Skeletal muscle tissue (tissue), 4 donors: ENCODE data around the gene PGA4. TPM values are rescaled to one million over a fixed set of nuclear protein-coding genes. Genes with fewer than 3 reads are reported as not detected.
"Not testable (repeated sequence)": the region's sequence is repeated elsewhere in the genome, so short reads cannot be mapped to it uniquely, and the experiment has no call there.

Source experiments
- H3K27ac ChIP-seq: one replicate; pipeline ENCODE4 v1.7.0; 2013; ENCODE audit warnings: mild to moderate bottlenecking, low read depth, low read length, inconsistent platforms
- H3K27me3 ChIP-seq, 3 donors: one replicate each; pipeline ENCODE4 v1.7.0; 2013; ENCODE audit warnings: low read length in 3 of 3; ENCODE audit not compliant: control insufficient read depth in 3 of 3, insufficient read depth in 3 of 3
- H3K36me3 ChIP-seq, 3 donors: one replicate each; pipeline ENCODE4 v1.7.0; 2013; ENCODE audit warnings: low read length in 3 of 3; ENCODE audit not compliant: control insufficient read depth in 3 of 3, insufficient read depth in 3 of 3
- H3K4me1 ChIP-seq, 3 donors: one replicate each; pipeline ENCODE4 v1.7.0; 2013; ENCODE audit warnings: low read length in 3 of 3, mild to moderate bottlenecking in 3 of 3; ENCODE audit not compliant: control insufficient read depth in 3 of 3, insufficient read depth in 3 of 3
- H3K4me3 ChIP-seq, 3 donors: one replicate each; pipeline ENCODE4 v1.7.0; 2013; ENCODE audit warnings: low read length in 3 of 3
- H3K9ac ChIP-seq, 3 donors: one replicate each; pipeline ENCODE4 v1.7.0; 2013; ENCODE audit warnings: low read length in 3 of 3, mild to moderate bottlenecking in 3 of 3, moderate library complexity in 2 of 3, low read depth in 1 of 3
- H3K9me3 ChIP-seq, 3 donors: one replicate each; pipeline ENCODE4 v1.7.0; 2013; ENCODE audit warnings: low read length in 3 of 3; ENCODE audit not compliant: control insufficient read depth in 3 of 3
- total RNA-seq: library from RNA; depleted of rRNA; stranded (reverse); fragments of >200 nt; gene quantifications from one replicate; pipeline ENCODE4 v1.2.3, GENCODE V29; 2014
- donor health status: Osteomylitis.

PGA4 gene
- total RNA-seq, 1 donor from 2014 or later, result 3.7 TPM

GRCh38 chr11:61202950-61203746, 19.0 kb upstream of the PGA4 start, which contains the start of gene PGA3:
Gene PGA3, plus strand, starts transcription at chr11:61203515. Its CDS starts 50 bp downstream, at chr11:61203565.
- not testable (repeated sequence) for H3K4me1 ChIP-seq, H3K4me3 ChIP-seq, H3K27me3 ChIP-seq, H3K9me3 ChIP-seq, H3K9ac ChIP-seq, H3K27ac ChIP-seq, H3K36me3 ChIP-seq

DNA sequence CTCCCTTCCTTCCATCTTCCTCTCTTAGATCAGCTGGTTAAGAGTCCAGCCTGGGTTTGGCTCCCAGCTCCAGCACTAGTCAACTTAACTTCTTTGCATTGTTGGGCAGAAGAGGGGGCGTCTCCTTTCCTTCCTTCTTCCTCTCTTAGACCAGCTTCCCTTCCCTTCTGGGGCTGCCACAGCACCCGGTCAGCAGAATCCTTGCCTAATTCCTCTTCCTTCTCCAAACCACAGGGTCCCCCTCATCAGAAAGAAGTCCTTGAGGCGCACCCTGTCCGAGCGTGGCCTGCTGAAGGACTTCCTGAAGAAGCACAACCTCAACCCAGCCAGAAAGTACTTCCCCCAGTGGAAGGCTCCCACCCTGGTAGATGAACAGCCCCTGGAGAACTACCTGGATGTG, 18.3 kb upstream of the PGA4 start:
- H3K9ac ChIP-seq, H3K9me3 ChIP-seq, H3K27ac ChIP-seq, H3K4me1 ChIP-seq, H3K36me3 ChIP-seq, H3K4me3 ChIP-seq, H3K27me3 ChIP-seq: not testable (repeated sequence)

DNA sequence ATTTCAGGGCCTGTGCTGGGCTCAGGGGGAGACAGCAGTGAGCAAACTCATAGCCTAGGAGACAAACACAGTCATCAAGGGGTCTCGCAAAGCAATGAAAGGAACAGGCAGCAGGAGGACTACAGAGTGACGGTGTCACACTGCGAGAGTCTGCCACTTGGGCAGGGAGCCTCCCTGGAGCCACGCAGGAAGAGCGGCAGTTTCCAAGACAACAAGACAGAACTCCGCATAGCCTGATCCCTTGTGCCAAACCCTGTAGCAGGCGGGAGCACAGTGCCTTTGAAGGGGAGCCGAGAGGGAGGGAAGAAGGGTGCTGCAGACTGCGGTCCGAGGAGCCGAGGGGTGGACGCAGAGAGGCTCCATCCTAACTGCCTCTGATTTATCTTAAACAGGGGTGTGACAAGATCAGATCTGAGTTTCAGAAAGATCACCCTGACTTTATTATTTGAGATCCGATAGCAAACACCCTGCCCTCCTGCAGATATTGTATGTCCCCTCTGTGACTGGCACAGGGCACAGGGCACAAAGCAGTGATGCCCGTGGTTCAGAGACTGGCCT, 17.6 kb upstream of the PGA4 start:
- not testable (repeated sequence) for H3K27me3 ChIP-seq, H3K4me3 ChIP-seq, H3K9ac ChIP-seq, H3K27ac ChIP-seq, H3K9me3 ChIP-seq, H3K4me1 ChIP-seq, H3K36me3 ChIP-seq

DNA sequence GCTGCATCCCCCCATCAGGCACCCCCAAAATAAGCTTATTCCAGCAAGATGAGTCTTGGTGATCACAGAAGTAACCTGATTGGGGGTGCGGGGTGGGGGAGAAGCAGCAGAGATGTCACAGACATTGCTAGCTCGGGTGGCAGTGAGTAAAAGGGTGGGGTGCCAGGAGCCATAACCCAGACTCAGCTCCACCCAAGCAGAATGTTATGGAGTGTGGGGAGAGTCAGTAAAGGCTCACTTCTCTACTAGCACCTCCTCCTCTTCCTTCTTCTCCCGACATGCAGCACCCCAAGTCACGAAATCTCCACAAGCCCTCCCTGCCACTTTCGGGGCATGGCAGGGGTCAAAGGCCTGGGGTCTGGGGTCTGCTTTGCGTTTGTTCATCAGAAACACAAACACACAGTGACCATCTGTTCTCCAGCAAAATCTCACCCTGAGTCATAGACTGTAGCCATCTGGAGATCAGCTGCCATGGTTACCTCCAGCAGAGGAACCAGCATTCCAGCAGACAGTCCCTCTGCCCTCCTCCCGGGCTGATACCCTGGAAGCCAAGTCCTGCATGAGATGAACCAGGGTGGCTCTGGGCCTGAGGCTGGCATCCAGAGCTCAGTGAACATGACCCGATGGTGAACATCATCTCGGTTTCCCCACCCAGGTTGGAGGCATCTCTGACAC, 14.4 kb upstream of the PGA4 start:
- H3K9me3 ChIP-seq, H3K4me1 ChIP-seq, H3K36me3 ChIP-seq, H3K27ac ChIP-seq, H3K4me3 ChIP-seq, H3K27me3 ChIP-seq, H3K9ac ChIP-seq: not testable (repeated sequence)

- H3K9ac ChIP-seq, H3K36me3 ChIP-seq, H3K27me3 ChIP-seq, H3K4me3 ChIP-seq, H3K27ac ChIP-seq, H3K9me3 ChIP-seq, H3K4me1 ChIP-seq: not testable (repeated sequence)
These were observed 11.5 kb upstream of the PGA4 start for GRCh38 chr11:61210629-61211028.

DNA sequence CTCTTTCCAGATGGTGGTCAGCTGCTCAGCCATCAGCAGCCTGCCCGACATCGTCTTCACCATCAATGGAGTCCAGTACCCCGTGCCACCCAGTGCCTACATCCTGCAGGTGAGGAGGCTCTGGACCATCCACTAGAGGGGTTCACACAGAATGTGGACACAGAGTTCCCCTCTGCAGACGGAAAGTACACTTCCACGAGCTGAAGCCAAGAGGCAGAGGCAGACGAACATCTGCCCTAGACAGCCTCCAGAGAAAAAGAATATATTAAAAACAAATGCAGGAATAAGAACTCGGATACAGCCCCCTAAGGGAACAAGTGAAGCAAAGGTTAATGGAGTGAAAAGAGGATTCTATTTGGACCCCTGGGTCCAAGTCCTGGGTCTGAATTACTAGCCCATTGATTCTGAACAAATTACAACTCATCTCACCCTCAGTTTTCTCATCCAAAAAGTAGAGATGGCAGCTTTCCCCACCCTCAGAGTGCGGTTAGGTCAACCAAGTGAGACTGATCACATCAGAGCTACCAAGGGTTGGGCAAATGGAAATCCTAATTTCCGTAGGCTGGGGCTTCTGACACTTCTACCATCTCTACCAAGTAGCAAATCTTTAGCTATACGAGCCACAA, 10.7 kb upstream of the PGA4 start:
- not testable (repeated sequence) for H3K9me3 ChIP-seq, H3K4me1 ChIP-seq, H3K27ac ChIP-seq, H3K36me3 ChIP-seq, H3K4me3 ChIP-seq, H3K9ac ChIP-seq, H3K27me3 ChIP-seq

- not testable (repeated sequence) for H3K36me3 ChIP-seq, H3K27me3 ChIP-seq, H3K27ac ChIP-seq, H3K9me3 ChIP-seq, H3K4me1 ChIP-seq, H3K9ac ChIP-seq, H3K4me3 ChIP-seq
These were observed 9.9 kb upstream of the PGA4 start for GRCh38 chr11:61212202-61212601.

- H3K36me3 ChIP-seq, H3K4me1 ChIP-seq, H3K4me3 ChIP-seq, H3K27ac ChIP-seq, H3K27me3 ChIP-seq, H3K9me3 ChIP-seq, H3K9ac ChIP-seq: not testable (repeated sequence)
These were observed 8.3 kb upstream of the PGA4 start for GRCh38 chr11:61213711-61214324.

DNA sequence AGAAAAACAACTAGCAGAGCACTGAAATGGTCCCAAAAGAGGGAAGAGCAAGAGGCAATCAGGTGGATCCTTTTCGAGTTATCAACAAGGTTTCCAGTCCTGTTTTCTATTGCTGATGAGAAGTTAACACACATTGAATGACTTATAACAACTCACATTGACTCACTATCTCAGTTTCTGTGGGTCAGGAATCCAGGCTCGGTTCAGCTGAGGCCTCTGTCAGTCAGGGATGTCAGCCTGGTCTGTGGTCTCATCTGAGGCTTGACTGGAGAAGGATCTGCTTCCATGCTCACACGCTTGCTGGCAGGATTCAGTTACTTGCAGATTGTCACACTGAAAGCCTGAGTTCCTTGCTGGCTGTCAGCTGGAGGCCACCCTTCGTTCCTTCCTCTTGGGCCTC, 3.8 kb upstream of the PGA4 start:
- H3K27ac ChIP-seq, H3K9ac ChIP-seq, H3K27me3 ChIP-seq, H3K36me3 ChIP-seq, H3K4me1 ChIP-seq, H3K4me3 ChIP-seq, H3K9me3 ChIP-seq: not testable (repeated sequence)

DNA sequence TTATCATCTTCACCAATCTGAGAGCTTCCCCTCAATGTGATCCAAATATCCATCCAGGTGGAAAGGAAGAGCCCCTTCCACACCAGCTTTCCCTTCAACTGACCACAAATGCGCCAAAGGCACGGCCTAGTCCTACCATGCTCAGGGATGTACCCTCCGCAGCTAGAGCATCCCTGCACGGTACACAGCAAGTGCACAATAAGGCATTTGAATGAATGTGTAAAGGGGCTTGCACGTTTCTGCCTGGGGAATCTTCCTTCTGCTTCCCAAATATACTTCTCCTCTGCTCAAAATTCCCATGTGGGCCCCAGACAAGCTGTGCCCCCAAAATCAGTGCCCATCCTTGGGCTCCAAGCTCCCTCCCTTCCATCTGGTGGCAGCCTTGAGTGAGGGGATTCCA, 3.1 kb upstream of the PGA4 start:
- H3K9ac ChIP-seq, H3K27me3 ChIP-seq, H3K36me3 ChIP-seq, H3K9me3 ChIP-seq, H3K4me3 ChIP-seq, H3K27ac ChIP-seq, H3K4me1 ChIP-seq: not testable (repeated sequence)
